ENCODE measurements around the gene LAMA5. TPM values are rescaled to one million over a fixed set of nuclear protein-coding genes. Genes with fewer than 3 reads are reported as not detected.

LAMA5 gene
- total RNA-seq, 1 experiment from 2014 or later, result 321 TPM

- H3K27me3 ChIP-seq (ENCODE audit: insufficient read depth, low read length), result no peaks in the 10 kb centered on the region
- H3K4me1 ChIP-seq (ENCODE audit: control insufficient read depth in 1 of 2, insufficient read depth in 2 of 2, low read length in 2 of 2), result no peaks in the 10 kb centered on the region
- ATAC-seq, result no peak
- H4K20me1 ChIP-seq (ENCODE audit: insufficient read depth), result no peaks in the 10 kb centered on the region
- H3K79me2 ChIP-seq (ENCODE audit: insufficient read depth, low read length), result no peaks in the 10 kb centered on the region
- CTCF ChIA-PET, result no interaction called here
- no peaks in the 10 kb centered on the region for H3K9me2 ChIP-seq (ENCODE audit: insufficient read depth)
- POLR2A ChIA-PET, result no interaction called here
- TF ChIP-seq RAD21 (IDR thresholded peaks at IDR 0.05; ENCODE audit: low read depth), result no peak
- TF ChIP-seq MAX (IDR thresholded peaks at IDR 0.05), result no peak
- no peak for TF ChIP-seq EGR1 (IDR thresholded peaks at IDR 0.05; ENCODE audit: low read depth)
- TF ChIP-seq YY1 (IDR thresholded peaks at IDR 0.05; ENCODE audit: extremely low read depth, insufficient replicate concordance, low read depth, low read length), result no peak
- no peak for TF ChIP-seq TCF7L2 (IDR thresholded peaks at IDR 0.05; ENCODE audit: borderline replicate concordance, extremely low read depth, insufficient read depth, insufficient read length)
- no peak for TF ChIP-seq CTCF (IDR thresholded peaks at IDR 0.05 in 2 of 3, conservative IDR thresholded peaks at IDR 0.05 in 1 of 3; ENCODE audit: borderline replicate concordance in 1 of 3, insufficient read depth in 1 of 3, low read depth in 2 of 3, low read length in 2 of 3)
- TF ChIP-seq ELF1 (IDR thresholded peaks at IDR 0.05; ENCODE audit: borderline replicate concordance, low read depth), result no peak
- TF ChIP-seq SIN3A (IDR thresholded peaks at IDR 0.05; ENCODE audit: low read depth), result no peak
- TF ChIP-seq ATF3 (IDR thresholded peaks at IDR 0.05), result no peak
- no peak for TF ChIP-seq EZH2 (IDR thresholded peaks at IDR 0.05)
- TF ChIP-seq FOSL1 (IDR thresholded peaks at IDR 0.05; ENCODE audit: low read depth), result no peak
- no peak for TF ChIP-seq REST (IDR thresholded peaks at IDR 0.05; ENCODE audit: low read depth)
- no peak for TF ChIP-seq EZH2phosphoT487 (IDR thresholded peaks at IDR 0.05; ENCODE audit: borderline replicate concordance)
- no peak for TF ChIP-seq JUND (IDR thresholded peaks at IDR 0.05)
- no peak for TF ChIP-seq CBX3 (IDR thresholded peaks at IDR 0.05; ENCODE audit: low read depth)
- TF ChIP-seq SRF (IDR thresholded peaks at IDR 0.05; ENCODE audit: low read depth), result no peak
- no peak for TF ChIP-seq CEBPB (IDR thresholded peaks at IDR 0.05; ENCODE audit: low read depth)
- TF ChIP-seq POLR2AphosphoS5 (IDR thresholded peaks at IDR 0.05; ENCODE audit: low read depth, low read length), result no peak
- TF ChIP-seq ZNF274 (IDR thresholded peaks at IDR 0.05; ENCODE audit: low read depth, low read length), result no peak
- TF ChIP-seq ZFX (IDR thresholded peaks at IDR 0.05), result no peak
- no TSS peak for BruUV-seq (replicated peaks)
- no peak for DNase-seq (ENCODE audit: low read depth, low spot score)
- RAD21 ChIA-PET (ENCODE audit: low non-redundant PET in 1 of 2, low total read pairs in 2 of 2, uncharacterized antibody in 2 of 2, unreplicated experiment in 2 of 2), result no interaction called here
- H3K4me3 ChIP-seq (replicated peaks in 1 of 2; ENCODE audit: low read depth in 1 of 2, low read length in 2 of 2), result no peak overlapping the region
- H2AFZ ChIP-seq (ENCODE audit: low read depth, low read length, poor library complexity, severe bottlenecking), result no peak overlapping the region
- no peak overlapping the region for H3K4me2 ChIP-seq (ENCODE audit: low read length)
- no peak overlapping the region for H3K9ac ChIP-seq (ENCODE audit: low read length)
- peaks cover 3 to 12% of the 10 kb centered on the region in 2 experiments; a peak in 2 of 4 replicates for H3K36me3 ChIP-seq (ENCODE audit: control insufficient read depth in 1 of 2, insufficient read depth in 2 of 2, low read length in 2 of 2)
- intact Hi-C loops (cut with micrococcal nuclease), result no loop called here
- no peak overlapping the region for H3K27ac ChIP-seq (ENCODE audit: low read depth, low read length)
- H3K9me3 ChIP-seq (ENCODE audit: control insufficient read depth in 1 of 2, insufficient read depth in 1 of 2, low read depth in 1 of 2, low read length in 2 of 2), result no peaks in the 10 kb centered on the region
These were observed 85.8 kb downstream of the LAMA5 start for GRCh38 chr20:62281161-62281933.
